ENCODE data around the gene PTPRCAP. TPM values are rescaled to one million over a fixed set of nuclear protein-coding genes. Genes with fewer than 3 reads are reported as not detected.
"Not testable (repeated sequence)": the region's sequence is repeated elsewhere in the genome, so short reads cannot be mapped to it uniquely, and the experiment has no call there.

Gene PTPRCAP
- total RNA-seq (10 to 100 TPM in 1 of 2 donors, 1 to 10 TPM in 1; 8.8 to 13.7 TPM), polyA plus RNA-seq (10 to 100 TPM; 10.8 to 19.0 TPM)
- long read RNA-seq, donor 1, partial matches to known transcripts, result 0 of 1 reads
- long read RNA-seq, donor 1, other reads (novel, unspliced or antisense), result 0 of 1 reads
- long read RNA-seq, donor 2, result 0 reads
- long read RNA-seq, donor 3, partial matches to known transcripts, result 0 of 1 reads
- long read RNA-seq, donor 3, other reads (novel, unspliced or antisense), result 0 of 1 reads
- long read RNA-seq, donor 4, result 0 reads
- long read RNA-seq, donor 5, result 0 reads

- ATAC-seq (ENCODE audit: insufficient read depth, low FRiP score), result no peak
- H3K9me3 ChIP-seq (ENCODE audit: control insufficient read depth in 4 of 4, insufficient read depth in 3 of 4, low read length in 3 of 4), result no peaks in the 10 kb centered on the region
- no peak for TF ChIP-seq CTCF (IDR thresholded peaks at IDR 0.05; ENCODE audit: control extremely low read depth, extremely low read depth)
- H3K27me3 ChIP-seq (ENCODE audit: control insufficient read depth in 3 of 3, insufficient read depth in 3 of 3, low read length in 2 of 3), result no peaks in the 10 kb centered on the region
- H3K9ac ChIP-seq (ENCODE audit: insufficient read depth in 1 of 2, low read length in 2 of 2), result no peak within 1 kb of the TSS
- peaks cover 0 to 2% (median 0%) of the 10 kb centered on the region in 5 donors for H3K4me1 ChIP-seq (ENCODE audit: control insufficient read depth in 5 of 5, insufficient read depth in 5 of 5, low read length in 5 of 5)
- no peak for DNase-seq
- WGBS, 2 donors, result 36 to 54% methylated on average over 24 to 26 of the region's 26 CpGs
- H3K4me3 ChIP-seq, result no peak within 1 kb of the TSS
- H3K36me3 ChIP-seq (ENCODE audit: control insufficient read depth in 4 of 4, insufficient read depth in 4 of 4, low read length in 4 of 4), result peaks cover 0 to 79% (median 9%) of the 10 kb centered on the region in 4 donors
- no peak within 1 kb of the TSS for H3K27ac ChIP-seq (ENCODE audit: low read depth in 1 of 2, low read length in 1 of 2)
These were observed at the start of gene PTPRCAP for GRCh38 chr11:67437082-67437808. Gene PTPRCAP (minus strand): TSS chr11:67437682. CDS start chr11:67437619, 63 bp downstream.

GRCh38 chr11:67486481-67487195 lies 49.2 kb upstream of the PTPRCAP start:
- Histone ChIP-seq H3K9me3 (ENCODE audit: control insufficient read depth in 4 of 4, insufficient read depth in 3 of 4, low read length in 3 of 4) (no peaks in the 10 kb centered on the region), H3K27me3 (ENCODE audit: control insufficient read depth in 3 of 3, insufficient read depth in 3 of 3, low read length in 2 of 3) (no peaks in the 10 kb centered on the region), H3K36me3 (ENCODE audit: control insufficient read depth in 4 of 4, insufficient read depth in 4 of 4, low read length in 4 of 4) (peaks cover 12 to 38% (median 15%) of the 10 kb centered on the region in 4 donors), H3K4me1 (ENCODE audit: control insufficient read depth in 5 of 5, insufficient read depth in 5 of 5, low read length in 5 of 5) (peaks cover 0 to 12% (median 7%) of the 10 kb centered on the region in 5 donors), H3K9ac (ENCODE audit: insufficient read depth in 1 of 2, low read length in 2 of 2) (no peak overlapping the region), H3K4me3 (no peak overlapping the region), H3K27ac (ENCODE audit: low read depth in 1 of 2, low read length in 1 of 2) (no peak overlapping the region)
- TF ChIP-seq CTCF (IDR thresholded peaks at IDR 0.05; ENCODE audit: control extremely low read depth, extremely low read depth), result no peak
- WGBS, 2 donors, result 86 to 87% methylated on average over 20 of the region's 20 CpGs
- ATAC-seq (ENCODE audit: insufficient read depth, low FRiP score) (no peak), DNase-seq (no peak)

GRCh38 chr11:67485873-67486361 lies 48.4 kb upstream of the PTPRCAP start:
- H3K9ac ChIP-seq (ENCODE audit: insufficient read depth in 1 of 2, low read length in 2 of 2); H3K27me3 ChIP-seq (ENCODE audit: control insufficient read depth in 3 of 3, insufficient read depth in 3 of 3, low read length in 2 of 3); DNase-seq; H3K27ac ChIP-seq (ENCODE audit: low read depth in 1 of 2, low read length in 1 of 2); H3K9me3 ChIP-seq (ENCODE audit: control insufficient read depth in 4 of 4, insufficient read depth in 3 of 4, low read length in 3 of 4); ATAC-seq (ENCODE audit: insufficient read depth, low FRiP score); H3K4me3 ChIP-seq: not testable (repeated sequence)
- H3K36me3 ChIP-seq (ENCODE audit: control insufficient read depth in 4 of 4, insufficient read depth in 4 of 4, low read length in 4 of 4), result peaks cover 9 to 32% (median 15%) of the 10 kb centered on the region in 4 donors
- peaks cover 0 to 12% (median 7%) of the 10 kb centered on the region in 5 donors for H3K4me1 ChIP-seq (ENCODE audit: control insufficient read depth in 5 of 5, insufficient read depth in 5 of 5, low read length in 5 of 5)
- 74 to 80% methylated on average over 7 of the region's 7 CpGs for WGBS, 2 donors
